HepG2 (cell line): Measurements from ENCODE around the gene TSHZ1.

Experiments used
- AFF4 ChIP-seq: sonication (generic); formaldehyde crosslinking; IDR thresholded peaks from 2 replicates; pipeline ENCODE4 v1.4.0; 2020; ENCODE audit warnings: missing genetic modification reagents
- CTCF ChIP-seq: sonication (generic); formaldehyde crosslinking; IDR thresholded peaks from 2 replicates; pipeline ENCODE4 v1.5.0; 2020; ENCODE audit warnings: mild to moderate bottlenecking, missing genetic modification reagents, moderate library complexity
- ERF ChIP-seq: IDR thresholded peaks from 2 replicates; pipeline ENCODE4 v1.6.1; 2018; ENCODE audit warnings: missing biosample characterization, missing genetic modification reagents
- MZF1 ChIP-seq: sonication (generic); formaldehyde crosslinking; IDR thresholded peaks from 2 replicates; pipeline ENCODE4 v1.8.1; 2023; ENCODE audit warnings: mild to moderate bottlenecking, missing genetic modification reagents, borderline replicate concordance
- RXRB ChIP-seq: IDR thresholded peaks from 2 replicates; pipeline ENCODE4 v1.6.1; 2016; ENCODE audit warnings: borderline replicate concordance, missing genetic modification reagents, missing compliant biosample characterization
- USF2 ChIP-seq, 2 experiments: sonication (generic) in 1 of 2; formaldehyde crosslinking in 1 of 2; IDR thresholded peaks; 2 replicates each; pipeline versions ENCODE4 v1.5.1 to v1.6.1; 2011 to 2020; ENCODE audit warnings: borderline replicate concordance in 1 of 2, low read depth in 1 of 2, low read length in 1 of 2, mild to moderate bottlenecking in 1 of 2, missing genetic modification reagents in 1 of 2, moderate library complexity in 1 of 2

DNA sequence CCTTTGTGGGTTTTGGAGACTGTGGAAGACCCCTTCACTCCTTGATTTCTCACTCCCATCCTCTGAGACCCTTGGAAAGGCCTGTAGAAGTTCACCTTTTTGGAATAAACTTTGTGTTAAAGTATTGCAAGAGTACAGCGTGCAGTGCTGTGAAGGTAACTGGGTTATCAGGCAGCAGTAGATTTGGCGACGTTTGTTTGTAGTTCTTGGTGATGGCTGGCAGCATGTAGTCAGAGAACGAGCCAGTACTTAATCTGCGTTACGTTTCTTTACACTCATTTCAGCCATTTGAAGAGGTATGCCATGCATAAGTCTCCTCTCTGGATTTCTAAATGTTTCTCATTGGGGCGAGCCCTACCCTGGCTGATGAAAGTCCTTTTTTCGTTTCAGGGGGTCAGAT, 64.6 kb downstream of the TSHZ1 start:
- TF ChIP-seq ERF (CRISPR knock-in tag) (no peak), USF2 (IDR thresholded peaks at IDR 0.05; ENCODE audit: low read depth, low read length) (no peak), USF2 (CRISPR knock-in tag; IDR thresholded peaks at IDR 0.05; ENCODE audit: borderline replicate concordance) (no peak), AFF4 (CRISPR knock-in tag) (no peak), RXRB (no peak), MZF1 (CRISPR knock-in tag) (no peak), CTCF (CRISPR knock-in tag) (no peak)
